ENCODE data around the gene INSL3. TPM values are rescaled to one million over a fixed set of nuclear protein-coding genes. Genes with fewer than 3 reads are reported as not detected.

The INSL3 gene
- total and polyA plus RNA-seq, 2 of the 13 experiments (the other 11 are each of a cell fraction or from before 2014, with no cell fraction given), result 0.30 TPM; not detected in 1

GRCh38 chr19:17847538-17848366 is 26.4 kb upstream of the INSL3 start, which contains the start of gene JAK3 (continued):
- no peak for TF ChIP-seq PRDM15 (CRISPR knock-in tag; IDR thresholded peaks at IDR 0.05)
- TF ChIP-seq ZNF614 (CRISPR knock-in tag; IDR thresholded peaks at IDR 0.05; ENCODE audit: borderline replicate concordance), result no peak
- TF ChIP-seq ZNF772 (CRISPR knock-in tag; IDR thresholded peaks at IDR 0.05), result no peak
- no peak for TF ChIP-seq CAMTA2 (CRISPR knock-in tag; IDR thresholded peaks at IDR 0.05; ENCODE audit: borderline replicate concordance)
- TF ChIP-seq SIX1 (CRISPR knock-in tag; IDR thresholded peaks at IDR 0.05; ENCODE audit: borderline replicate concordance), result no peak
- TF ChIP-seq CBX1 (IDR thresholded peaks at IDR 0.05; ENCODE audit: low read depth), result no peak
- TF ChIP-seq LCORL (IDR thresholded peaks at IDR 0.05), result no peak
- peak; percentile 74 for TF ChIP-seq LCORL (CRISPR knock-in tag; IDR thresholded peaks at IDR 0.05)
- no peak for TF ChIP-seq PBX2 (CRISPR knock-in tag; IDR thresholded peaks at IDR 0.05)
- no peak for TF ChIP-seq PAF1 (CRISPR knock-in tag; IDR thresholded peaks at IDR 0.05)
- TF ChIP-seq ARID3A (IDR thresholded peaks at IDR 0.05; ENCODE audit: low read depth, low read length), result no peak
- peak; percentile 51 for TF ChIP-seq KDM6A (CRISPR knock-in tag; IDR thresholded peaks at IDR 0.05; ENCODE audit: low read depth)
- no peak for TF ChIP-seq ZNF337 (CRISPR knock-in tag; IDR thresholded peaks at IDR 0.05; ENCODE audit: borderline replicate concordance, low read depth)
- TF ChIP-seq ZNF558 (CRISPR knock-in tag; IDR thresholded peaks at IDR 0.05; ENCODE audit: borderline replicate concordance), result peak; percentile 46; the same call in 1 of the 2 replicates
- no peak for TF ChIP-seq JUNB (CRISPR knock-in tag; IDR thresholded peaks at IDR 0.05; ENCODE audit: borderline replicate concordance)
- no peak for TF ChIP-seq IKZF1 (IDR thresholded peaks at IDR 0.05)
- no peak for TF ChIP-seq CCAR2 (optimal IDR thresholded peaks at IDR 0.05; ENCODE audit: low read depth, low read length)
- no peak for TF ChIP-seq ZNF790 (CRISPR knock-in tag; IDR thresholded peaks at IDR 0.05; ENCODE audit: borderline replicate concordance)
- TF ChIP-seq ZNF543 (CRISPR knock-in tag; IDR thresholded peaks at IDR 0.05), result 0 out of 2 replicates have a peak, but pooled peaks have one; percentile 37
- peak; percentile 65 for TF ChIP-seq KAT8 (CRISPR knock-in tag; IDR thresholded peaks at IDR 0.05)
- TF ChIP-seq RAD21 (CRISPR knock-in tag; IDR thresholded peaks at IDR 0.05), result no peak
- TF ChIP-seq ZNF280B (CRISPR knock-in tag; IDR thresholded peaks at IDR 0.05; ENCODE audit: borderline replicate concordance), result no peak
